ENCODE measurements around the gene YES1. TPM values are rescaled to one million over a fixed set of nuclear protein-coding genes. Genes with fewer than 3 reads are reported as not detected.

The YES1 gene
- 77.9 and 132 TPM in 2 replicates for total RNA-seq

DNA sequence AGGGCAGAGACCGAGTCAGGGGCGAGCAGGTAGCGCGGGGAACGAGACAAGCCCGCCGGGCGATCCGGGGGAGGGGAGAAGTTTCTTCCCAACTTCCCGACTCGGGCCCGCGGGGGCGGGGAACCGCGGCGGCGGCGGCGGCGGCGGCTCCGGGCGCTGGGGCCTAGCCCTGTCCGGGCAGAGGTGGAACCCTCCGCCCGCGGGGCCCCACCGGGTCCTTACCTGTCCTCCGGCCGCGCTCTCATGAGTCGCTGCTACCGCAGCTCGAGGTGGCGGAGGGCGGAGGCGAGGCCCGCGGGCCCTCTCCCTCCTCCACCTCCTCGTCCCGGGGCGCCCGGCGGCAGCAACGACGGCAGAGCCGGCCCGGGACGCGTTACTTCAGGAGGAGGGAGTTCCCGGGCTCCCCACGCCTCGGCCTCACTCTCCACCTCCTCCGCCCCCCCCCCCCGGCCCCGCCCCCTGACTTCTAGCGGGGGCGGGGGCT lies at the start of gene YES1:
TSS of gene YES1 (minus strand) at position 351 of the 484 bp plus-strand sequence. CDS start 55,415 bp downstream, outside the sequence.

GRCh38 chr18:712401-713134 lies 99.5 kb downstream of the YES1 start, which contains the start of gene ENOSF1:
ENOSF1 (minus strand) TSS chr18:712630; CDS start chr18:712587, 43 bp downstream.

Other genes with a start within 250 kb of the YES1 start
- not detected in 2 replicates for gene CETN1, start 231.9 kb downstream of the YES1 start, total RNA-seq
- gene CLUL1, start 215.3 kb downstream of the YES1 start, total RNA-seq: not detected in 2 replicates
- gene TYMS, start 154.6 kb downstream of the YES1 start, total RNA-seq: 39.8 and 41.2 TPM in 2 replicates
- gene ENOSF1, start 99.6 kb downstream of the YES1 start, total RNA-seq: 16.4 and 32.7 TPM in 2 replicates
- gene ADCYAP1, start 92.6 kb upstream of the YES1 start, total RNA-seq: not detected in 2 replicates

Data from epithelial cell of alveolus of lung (primary cell).